ENCODE results near the gene PSG2.
"Not testable (repeated sequence)": the region's sequence is repeated elsewhere in the genome, so short reads cannot be mapped to it uniquely, and the experiment has no call there.

DNA sequence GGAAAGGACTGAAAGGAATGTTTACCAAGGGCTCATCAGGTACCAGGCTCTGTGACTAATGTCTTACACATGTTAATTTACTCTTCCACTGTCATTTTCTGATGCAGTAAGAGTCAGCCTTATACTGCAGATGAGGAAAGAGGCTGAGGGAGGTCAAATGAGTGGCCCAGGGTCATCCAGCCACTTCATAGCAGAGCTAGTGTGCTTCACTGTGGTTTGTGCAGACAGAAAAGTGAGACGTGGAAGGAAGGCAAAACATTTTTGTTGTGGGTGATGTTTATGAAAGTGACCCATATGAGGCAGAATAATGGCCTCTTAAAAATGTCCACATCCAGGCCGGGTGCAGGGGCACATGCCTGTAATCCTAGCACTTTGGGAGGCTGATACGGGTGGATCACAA, 22.2 kb downstream of the PSG2 start:
- TF ChIP-seq EZH2 (IDR thresholded peaks at IDR 0.05; ENCODE audit: insufficient read depth, poor library complexity, severe bottlenecking); EZH2phosphoT487 (IDR thresholded peaks at IDR 0.05; ENCODE audit: insufficient read depth, low read depth): not testable (repeated sequence)
